Measurements from ENCODE around the gene AMELX.

DNA sequence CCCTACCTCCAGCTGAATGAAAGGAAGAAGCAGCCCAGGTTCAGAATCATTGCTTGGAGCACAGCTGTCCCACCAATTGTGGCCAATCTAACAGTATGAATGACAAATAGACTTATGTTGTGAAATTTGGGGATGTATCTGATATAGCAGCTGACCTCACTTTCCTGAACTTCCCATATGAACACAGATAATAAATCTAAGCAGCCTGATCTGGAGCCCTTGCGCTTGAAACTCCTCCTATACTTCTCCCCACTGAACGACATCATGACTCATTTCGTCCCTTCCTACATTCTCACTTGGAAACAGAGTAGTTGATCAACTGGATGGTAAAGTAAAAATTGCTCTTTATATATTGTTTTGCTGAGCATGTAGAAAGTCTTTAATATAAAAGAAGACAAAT lies 24.2 kb upstream of the AMELX start:
- TF ChIP-seq, protein P1, sequence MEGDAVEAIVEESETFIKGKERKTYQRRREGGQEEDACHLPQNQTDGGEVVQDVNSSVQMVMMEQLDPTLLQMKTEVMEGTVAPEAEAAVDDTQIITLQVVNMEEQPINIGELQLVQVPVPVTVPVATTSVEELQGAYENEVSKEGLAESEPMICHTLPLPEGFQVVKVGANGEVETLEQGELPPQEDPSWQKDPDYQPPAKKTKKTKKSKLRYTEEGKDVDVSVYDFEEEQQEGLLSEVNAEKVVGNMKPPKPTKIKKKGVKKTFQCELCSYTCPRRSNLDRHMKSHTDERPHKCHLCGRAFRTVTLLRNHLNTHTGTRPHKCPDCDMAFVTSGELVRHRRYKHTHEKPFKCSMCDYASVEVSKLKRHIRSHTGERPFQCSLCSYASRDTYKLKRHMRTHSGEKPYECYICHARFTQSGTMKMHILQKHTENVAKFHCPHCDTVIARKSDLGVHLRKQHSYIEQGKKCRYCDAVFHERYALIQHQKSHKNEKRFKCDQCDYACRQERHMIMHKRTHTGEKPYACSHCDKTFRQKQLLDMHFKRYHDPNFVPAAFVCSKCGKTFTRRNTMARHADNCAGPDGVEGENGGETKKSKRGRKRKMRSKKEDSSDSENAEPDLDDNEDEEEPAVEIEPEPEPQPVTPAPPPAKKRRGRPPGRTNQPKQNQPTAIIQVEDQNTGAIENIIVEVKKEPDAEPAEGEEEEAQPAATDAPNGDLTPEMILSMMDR (IDR thresholded peaks at IDR 0.05) = no peak
- TF ChIP-seq POLR2AphosphoS5 (IDR thresholded peaks at IDR 0.05) = no peak
- no peak for TF ChIP-seq POLR2A (IDR thresholded peaks at IDR 0.05)

Measured in sigmoid colon (tissue), 4 donors.